CD4-positive, alpha-beta memory T cell (primary cell): ENCODE results near the gene DPH1. TPM values are rescaled to one million over a fixed set of nuclear protein-coding genes. Genes with fewer than 3 reads are reported as not detected.

Source experiments
- CTCF ChIA-PET: fragments of 350-600 bp; sonication (Branson Sonifier 250); formaldehyde crosslinking; loops from one replicate; lab custom pipeline; 2021; ENCODE audit warnings: inconsistent platforms; ENCODE audit not compliant: partially characterized antibody; lab: Charles Lee
- POLR2A ChIA-PET: fragments of 350-600 bp; sonication (Branson Sonifier 250); formaldehyde crosslinking; loops from one replicate; lab custom pipeline; 2021; ENCODE audit not compliant: partially characterized antibody; lab: Charles Lee
- DNase-seq, 5 donors: peaks; one replicate each; pipeline versions ENCODE4 v3.0.0 to v3.0.0-alpha.2; 2020 to 2022; ENCODE audit warnings: mixed read lengths in 1 of 5
- H3K27ac ChIP-seq: one replicate; pipeline ENCODE4 v1.7.0; 2013; ENCODE audit warnings: low read depth, low read length
- H3K27me3 ChIP-seq: 2 replicates; pipeline ENCODE4 v1.7.0; 2013; ENCODE audit warnings: mild to moderate bottlenecking, low read length, moderate library complexity; ENCODE audit not compliant: insufficient read depth
- H3K36me3 ChIP-seq: 2 replicates; pipeline ENCODE4 v1.7.0; 2013; ENCODE audit warnings: mild to moderate bottlenecking, low read length, moderate library complexity; ENCODE audit not compliant: insufficient read depth
- H3K4me1 ChIP-seq: 2 replicates; pipeline ENCODE4 v1.7.0; 2013; ENCODE audit warnings: mild to moderate bottlenecking, low read length, moderate library complexity; ENCODE audit not compliant: insufficient read depth
- H3K4me3 ChIP-seq, 2 donors: one replicate each; pipeline ENCODE4 v1.7.0; 2013; ENCODE audit warnings: low read length in 2 of 2, mild to moderate bottlenecking in 1 of 2
- H3K9me3 ChIP-seq, 2 donors: one replicate each; pipeline ENCODE4 v1.7.0; 2013; ENCODE audit warnings: low read length in 2 of 2, control low read depth in 1 of 2; ENCODE audit not compliant: control insufficient read depth in 1 of 2
- H3K27ac Mint-ChIP-seq, 7 donors: one replicate each; pipeline ENCODE4 v1.8.0; 2020 to 2021; ENCODE audit warnings: mixed read lengths in 7 of 7, mild to moderate bottlenecking in 6 of 7, inconsistent platforms in 3 of 7, moderate library complexity in 3 of 7
- H3K27me3 Mint-ChIP-seq, 2 donors: one replicate each; pipeline ENCODE4 v1.8.0; 2020 to 2021; ENCODE audit warnings: mixed read lengths in 2 of 2
- H3K36me3 Mint-ChIP-seq, 2 donors: one replicate each; pipeline ENCODE4 v1.8.0; 2020 to 2021; ENCODE audit warnings: mixed read lengths in 2 of 2, inconsistent platforms in 1 of 2, mild to moderate bottlenecking in 1 of 2
- H3K4me1 Mint-ChIP-seq, 4 donors: one replicate each; pipeline ENCODE4 v1.8.0; 2020 to 2021; ENCODE audit warnings: mixed read lengths in 4 of 4, mild to moderate bottlenecking in 1 of 4
- H3K4me3 Mint-ChIP-seq, 8 donors: one replicate each; pipeline ENCODE4 v1.8.0; 2020 to 2021; ENCODE audit warnings: mixed read lengths in 8 of 8, mild to moderate bottlenecking in 7 of 8, moderate library complexity in 6 of 8, inconsistent platforms in 3 of 8
- H3K9me3 Mint-ChIP-seq, 8 donors: one replicate each; pipeline ENCODE4 v1.8.0; 2020 to 2021; ENCODE audit warnings: mixed read lengths in 8 of 8, mild to moderate bottlenecking in 5 of 8, inconsistent platforms in 3 of 8, moderate library complexity in 1 of 8
- intact Hi-C: fragments of 100-400 bp; cut with micrococcal nuclease; formaldehyde crosslinking; loops from one replicate; pipeline ENCODE4 v1.15.1; 2023
- polyA plus RNA-seq, 2 donors: library from polyadenylated mRNA; unstranded; fragments of 300-500 nt; fragmentation: Illumina TruSeq; gene quantifications; one replicate each; pipeline ENCODE4 v1.2.3, GENCODE V29; 2021
- total RNA-seq, 2 experiments: library from RNA; stranded (reverse); gene quantifications; one replicate each; pipeline ENCODE4 v1.2.3, GENCODE V29; 2021

DPH1 gene
- total and polyA plus RNA-seq, 4 experiments from 2014 or later = 30.8 to 95.8 (median 58.2) TPM

- Mint-ChIP-seq H3K36me3 (peaks cover 0 to 4% of the 10 kb centered on the region in 2 donors), H3K27ac (no peak overlapping the region), H3K27me3 (peaks cover 0 to 6% of the 10 kb centered on the region in 2 donors), H3K4me3 (no peak overlapping the region), H3K9me3 (peaks cover 0 to 2% (median 0%) of the 10 kb centered on the region in 8 donors), H3K4me1 (peaks cover 0 to 5% (median 2%) of the 10 kb centered on the region in 4 donors)
- intact Hi-C loops = no loop called here
- Histone ChIP-seq H3K27me3 (no peaks in the 10 kb centered on the region), H3K36me3 (no peaks in the 10 kb centered on the region), H3K4me1 (no peaks in the 10 kb centered on the region), H3K4me3 (no peak overlapping the region), H3K27ac (no peak overlapping the region), H3K9me3 (no peaks in the 10 kb centered on the region)
- CTCF ChIA-PET = no interaction called here
- no peak for DNase-seq
- POLR2A ChIA-PET = interaction anchor here (0.6 kb wide), 1 partner anchor 8 kb away, joined by 3 read pairs; the partner anchor contains the start of gene RTN4RL1
These were observed 12.5 kb upstream of the DPH1 start for GRCh38 chr17:2017274-2017941.

GRCh38 chr17:2018716-2019510, 11.0 kb upstream of the DPH1 start:
- Histone ChIP-seq H3K36me3 (no peaks in the 10 kb centered on the region), H3K9me3 (no peaks in the 10 kb centered on the region), H3K4me1 (peaks cover 10% of the 10 kb centered on the region), H3K27me3 (no peaks in the 10 kb centered on the region), H3K4me3 (no peak overlapping the region), H3K27ac (no peak overlapping the region)
- Mint-ChIP-seq H3K4me3 (peak overlapping the region in 1 of 8 donors; percentile 32), H3K4me1 (peaks cover 2 to 13% (median 5%) of the 10 kb centered on the region in 4 donors), H3K9me3 (no peaks in the 10 kb centered on the region), H3K27ac (no peak overlapping the region), H3K36me3 (no peaks in the 10 kb centered on the region), H3K27me3 (peaks cover 0 to 5% of the 10 kb centered on the region in 2 donors)
- intact Hi-C loops = no loop called here
- CTCF ChIA-PET = no interaction called here
- no peak for DNase-seq
- POLR2A ChIA-PET = no interaction called here

GRCh38 chr17:2019723-2020122, 10.2 kb upstream of the DPH1 start:
- CTCF ChIA-PET = no interaction called here
- POLR2A ChIA-PET = no interaction called here
- no peak overlapping the region for H3K27ac Mint-ChIP-seq
- H3K36me3 Mint-ChIP-seq = no peaks in the 10 kb centered on the region
- Histone ChIP-seq H3K27ac (no peak overlapping the region), H3K36me3 (no peaks in the 10 kb centered on the region), H3K9me3 (no peaks in the 10 kb centered on the region), H3K4me1 (peaks cover 17% of the 10 kb centered on the region), H3K4me3 (no peak overlapping the region), H3K27me3 (no peaks in the 10 kb centered on the region)
- no peak overlapping the region for H3K4me3 Mint-ChIP-seq
- H3K27me3 Mint-ChIP-seq = peaks cover 0 to 5% of the 10 kb centered on the region in 2 donors
- no peak for DNase-seq
- intact Hi-C loops = loop anchor here (5.0 to 10.0 kb wide), 2 partner anchors 115 to 147 kb away; no protein-coding TSS in a partner anchor
- H3K4me1 Mint-ChIP-seq = peaks cover 2 to 16% (median 5%) of the 10 kb centered on the region in 4 donors
- H3K9me3 Mint-ChIP-seq = peaks cover 0 to 2% (median 0%) of the 10 kb centered on the region in 8 donors

- Histone ChIP-seq H3K9me3 (no peaks in the 10 kb centered on the region), H3K27me3 (no peaks in the 10 kb centered on the region), H3K4me1 (peaks cover 19% of the 10 kb centered on the region), H3K4me3 (no peak overlapping the region), H3K36me3 (no peaks in the 10 kb centered on the region), H3K27ac (no peak overlapping the region)
- POLR2A ChIA-PET = no interaction called here
- no peak overlapping the region for H3K4me3 Mint-ChIP-seq
- CTCF ChIA-PET = no interaction called here
- no peaks in the 10 kb centered on the region for H3K36me3 Mint-ChIP-seq
- peaks cover 2 to 3% of the 10 kb centered on the region in 2 donors for H3K27me3 Mint-ChIP-seq
- peaks cover 3 to 22% (median 9%) of the 10 kb centered on the region in 4 donors for H3K4me1 Mint-ChIP-seq
- peak overlapping the region in 1 of 7 donors; percentile 8 for H3K27ac Mint-ChIP-seq
- intact Hi-C loops = loop anchor here (5.0 to 10.0 kb wide), 2 partner anchors 116 to 148 kb away; no protein-coding TSS in a partner anchor
- peaks cover 0 to 2% (median 0%) of the 10 kb centered on the region in 8 donors for H3K9me3 Mint-ChIP-seq
- no peak for DNase-seq
These were observed 9.2 kb upstream of the DPH1 start for GRCh38 chr17:2020721-2021120.

GRCh38 chr17:2022647-2023240, 7.2 kb upstream of the DPH1 start:
- no peak for DNase-seq
- H3K27me3 ChIP-seq = no peaks in the 10 kb centered on the region
- peaks cover 24% of the 10 kb centered on the region for H3K4me1 ChIP-seq
- Mint-ChIP-seq H3K36me3 (no peaks in the 10 kb centered on the region), H3K4me3 (peak overlapping the region; percentile 20 to 74 (median 60)), H3K27me3 (peaks cover 8 to 12% of the 10 kb centered on the region in 2 donors), H3K27ac (peak overlapping the region in 4 of 7 donors; percentile 23 to 73 (median 63)), H3K9me3 (peaks cover 0 to 2% (median 0%) of the 10 kb centered on the region in 8 donors), H3K4me1 (peaks cover 7 to 29% (median 15%) of the 10 kb centered on the region in 4 donors)
- H3K9me3 ChIP-seq = no peaks in the 10 kb centered on the region
- CTCF ChIA-PET = no interaction called here
- intact Hi-C loops = loop anchor here (5.0 to 10.0 kb wide), 2 partner anchors 118 to 150 kb away; no protein-coding TSS in a partner anchor
- H3K4me3 ChIP-seq = no peak overlapping the region
- no peaks in the 10 kb centered on the region for H3K36me3 ChIP-seq
- POLR2A ChIA-PET = interaction anchor here (0.7 to 1.4 kb wide), 2 partner anchors 19 to 305 kb away, joined by 3 to 5 read pairs; partner anchors contain the start of gene OVCA2
- H3K27ac ChIP-seq = no peak overlapping the region

GRCh38 chr17:2023256-2023655, 6.7 kb upstream of the DPH1 start:
- peak overlapping the region in 7 of 8 donors; percentile 49 to 80 (median 69) for H3K4me3 Mint-ChIP-seq
- peaks cover 8 to 12% of the 10 kb centered on the region in 2 donors for H3K27me3 Mint-ChIP-seq
- H3K4me1 ChIP-seq = peaks cover 24% of the 10 kb centered on the region
- CTCF ChIA-PET = no interaction called here
- intact Hi-C loops = loop anchor here (5.0 to 10.0 kb wide), 2 partner anchors 118 to 151 kb away; no protein-coding TSS in a partner anchor
- H3K36me3 ChIP-seq = no peaks in the 10 kb centered on the region
- H3K9me3 ChIP-seq = no peaks in the 10 kb centered on the region
- peaks cover 0 to 2% (median 0%) of the 10 kb centered on the region in 8 donors for H3K9me3 Mint-ChIP-seq
- peaks cover 7 to 29% (median 15%) of the 10 kb centered on the region in 4 donors for H3K4me1 Mint-ChIP-seq
- H3K27ac Mint-ChIP-seq = peak overlapping the region in 4 of 7 donors; percentile 51 to 88 (median 67)
- POLR2A ChIA-PET = interaction anchor here (0.7 to 1.4 kb wide), 3 partner anchors 19 to 306 kb away, joined by 3 to 5 read pairs (median 3); partner anchors contain the start of gene OVCA2
- H3K36me3 Mint-ChIP-seq = no peaks in the 10 kb centered on the region
- no peaks in the 10 kb centered on the region for H3K27me3 ChIP-seq
- H3K4me3 ChIP-seq = no peak overlapping the region
- no peak overlapping the region for H3K27ac ChIP-seq
- DNase-seq = no peak
